Hematopoietic multipotent progenitor cell treated with erythropoietin and hydrocortisone succinate and interleukin-3 and kit ligand, for 17 days (in vitro differentiated cells): ENCODE data around the gene MRPL50.
"Not testable (repeated sequence)": the region's sequence is repeated elsewhere in the genome, so short reads cannot be mapped to it uniquely, and the experiment has no call there.

Source experiments
- DNase-seq: peaks from one replicate; pipeline ENCODE4 v3.0.0-alpha.2; 2015; ENCODE audit warnings: low spot score

Gene MRPL50

GRCh38 chr9:101417977-101418376 is 19.6 kb upstream of the MRPL50 start:
- no peak for DNase-seq

- no peak for DNase-seq
These were observed 19.0 kb upstream of the MRPL50 start for GRCh38 chr9:101417389-101417788.

DNA sequence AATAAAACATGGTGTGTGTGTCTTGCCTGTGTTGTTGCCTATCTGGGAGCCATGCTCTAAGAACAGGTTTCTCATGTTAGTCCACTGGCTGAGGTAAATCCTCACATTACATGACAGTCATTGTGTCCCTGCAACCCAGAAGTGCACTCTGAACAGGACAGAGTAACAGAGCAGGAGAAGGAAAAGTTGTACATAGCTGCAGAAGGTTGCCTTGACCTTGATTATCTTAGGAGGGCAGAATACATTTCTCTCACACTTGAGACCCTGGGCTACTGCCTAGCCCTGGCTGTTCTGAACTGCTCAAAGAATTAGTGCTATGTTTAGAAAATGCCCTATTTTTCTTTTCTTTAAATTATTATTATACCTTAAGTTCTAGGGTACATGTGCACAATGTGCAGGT is 17.2 kb upstream of the MRPL50 start:
- no peak for DNase-seq

- DNase-seq: no peak
These were observed 16.4 kb upstream of the MRPL50 start for GRCh38 chr9:101414839-101415238.

- no peak for DNase-seq
These were observed 10.7 kb upstream of the MRPL50 start for GRCh38 chr9:101409079-101409477.

DNA sequence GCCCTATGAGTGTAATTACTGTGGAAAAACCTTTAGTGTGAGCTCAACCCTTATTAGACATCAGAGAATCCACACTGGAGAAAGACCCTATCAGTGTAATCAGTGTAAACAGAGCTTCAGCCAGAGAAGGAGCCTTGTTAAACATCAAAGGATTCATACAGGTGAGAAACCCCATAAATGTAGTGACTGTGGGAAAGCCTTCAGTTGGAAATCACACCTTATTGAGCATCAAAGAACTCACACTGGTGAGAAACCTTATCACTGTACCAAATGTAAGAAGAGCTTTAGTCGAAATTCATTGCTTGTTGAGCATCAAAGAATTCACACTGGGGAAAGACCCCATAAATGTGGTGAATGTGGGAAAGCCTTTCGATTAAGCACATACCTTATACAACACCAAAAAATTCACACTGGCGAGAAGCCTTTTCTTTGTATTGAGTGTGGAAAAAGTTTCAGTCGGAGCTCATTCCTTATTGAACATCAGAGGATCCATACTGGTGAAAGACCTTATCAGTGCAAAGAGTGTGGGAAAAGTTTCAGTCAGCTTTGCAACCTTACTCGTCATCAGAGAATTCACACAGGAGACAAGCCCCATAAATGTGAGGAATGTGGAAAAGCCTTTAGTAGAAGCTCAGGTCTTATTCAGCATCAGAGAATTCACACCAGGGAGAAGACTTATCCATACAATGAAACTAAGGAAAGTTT is 10.1 kb upstream of the MRPL50 start:
- DNase-seq: no peak

DNA sequence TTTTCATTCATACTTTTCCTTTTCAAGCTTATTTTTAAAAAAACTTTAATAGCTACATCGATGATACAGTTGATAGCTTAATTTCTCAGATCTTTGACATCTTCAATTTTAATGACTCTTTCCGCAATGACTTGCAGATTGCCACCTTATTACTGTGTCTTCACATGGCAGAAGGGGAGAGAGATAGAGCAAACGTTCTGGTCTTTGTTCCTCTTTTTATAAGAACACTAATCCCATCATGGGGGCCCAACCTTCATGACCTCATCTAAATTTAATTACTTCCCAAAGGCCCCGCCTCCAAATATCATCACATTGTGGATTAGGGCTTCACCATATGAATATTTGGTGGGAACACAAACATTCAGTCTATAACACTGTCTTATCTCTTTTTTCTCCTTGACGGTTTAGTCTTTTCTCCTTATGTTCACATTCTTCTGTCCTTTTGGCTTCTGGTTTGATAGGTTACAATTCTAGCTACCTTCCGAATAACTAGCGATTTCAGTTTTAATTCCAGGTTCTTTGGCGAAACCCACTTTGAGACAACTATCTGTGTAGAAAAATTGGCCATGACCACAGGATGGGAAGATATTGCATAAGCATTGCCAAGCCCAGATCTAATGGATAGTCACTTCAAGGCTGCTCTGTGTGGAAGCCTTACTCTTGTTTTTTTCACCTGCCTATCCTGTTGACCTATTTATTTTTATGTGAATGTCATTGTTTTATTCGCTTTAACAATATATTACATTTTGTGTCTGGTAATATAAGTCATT is 5.3 kb upstream of the MRPL50 start:
- DNase-seq: no peak

DNA sequence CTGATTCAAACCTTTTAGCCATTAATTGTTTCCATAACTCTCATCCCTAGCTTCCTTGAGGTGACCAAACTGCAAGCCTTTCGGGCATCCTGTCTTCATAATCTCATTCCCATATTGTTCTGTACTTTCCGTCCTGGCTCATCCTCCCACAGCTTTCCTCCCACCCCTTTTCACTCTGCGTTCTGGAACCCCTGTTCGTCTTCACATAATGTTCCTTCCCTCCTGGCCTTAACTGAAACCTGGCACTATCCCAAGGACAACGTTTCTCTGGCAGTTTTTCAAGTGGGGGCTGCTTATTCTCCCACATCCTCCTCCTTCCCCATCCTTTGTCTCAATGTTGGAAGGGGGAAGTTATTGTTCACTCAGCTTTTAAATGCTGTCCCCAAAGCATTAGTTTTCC is 1.7 kb upstream of the MRPL50 start:
- no peak for DNase-seq

- no peak for DNase-seq
These were observed 1.2 kb upstream of the MRPL50 start for GRCh38 chr9:101399643-101399970.

DNA sequence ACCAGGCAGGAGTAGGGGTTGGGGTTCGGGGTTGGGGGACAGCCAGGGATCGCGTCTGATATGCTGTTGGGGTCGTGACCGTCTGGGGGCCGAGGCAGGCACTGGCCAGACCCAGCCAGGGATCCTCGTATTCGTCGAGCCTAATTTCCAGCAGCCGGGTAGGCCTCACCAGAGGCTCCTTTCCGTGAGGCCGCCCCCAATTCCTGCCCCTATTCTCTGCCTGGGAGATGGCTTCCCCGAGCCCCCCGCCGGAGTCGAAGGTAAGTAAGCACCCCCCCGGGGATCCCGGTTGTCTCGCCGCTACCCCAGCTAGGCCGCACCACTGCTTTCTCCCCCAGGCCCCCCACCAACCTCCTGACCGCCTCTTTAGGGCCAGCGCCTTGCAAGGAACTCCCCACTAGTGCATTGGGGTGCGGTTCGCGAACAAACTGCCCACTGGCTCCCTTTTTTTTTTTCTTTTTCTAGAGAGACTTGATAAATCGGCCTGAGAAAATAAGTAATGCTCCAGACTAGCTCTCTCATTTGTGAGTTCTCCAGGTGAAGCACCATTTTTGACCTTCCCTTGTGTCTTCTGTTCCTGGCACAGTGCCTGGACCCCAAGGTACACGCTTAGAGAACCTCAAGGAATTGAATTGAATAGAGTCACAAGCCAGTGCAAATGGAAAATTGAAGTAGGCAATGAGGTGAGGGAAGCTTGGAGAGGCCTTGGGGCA is 668 bp upstream of the MRPL50 start:
- DNase-seq: peak; percentile 42

GRCh38 chr9:101397746-101398067 is 711 bp downstream of the MRPL50 start:
- no peak for DNase-seq

GRCh38 chr9:101394687-101395086 is 3.7 kb downstream of the MRPL50 start:
- DNase-seq: no peak

DNA sequence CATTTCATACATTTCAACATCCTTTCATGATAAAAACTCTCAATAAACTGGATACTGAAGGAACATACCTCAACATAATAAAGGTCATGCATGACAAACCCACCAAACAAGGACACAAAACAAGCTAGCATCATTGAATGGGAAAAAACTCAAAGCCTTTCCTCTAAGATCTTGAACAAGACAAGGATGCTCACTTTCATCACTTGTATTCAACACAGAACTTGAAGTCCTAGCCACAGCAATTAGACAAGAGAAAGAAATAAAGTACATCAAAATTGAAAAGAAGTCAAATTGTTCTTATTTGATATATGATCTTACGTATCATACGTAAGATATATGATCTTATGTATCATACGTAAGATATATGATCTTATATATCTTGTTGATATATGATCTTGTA is 5.3 kb downstream of the MRPL50 start:
- no peak for DNase-seq

DNA sequence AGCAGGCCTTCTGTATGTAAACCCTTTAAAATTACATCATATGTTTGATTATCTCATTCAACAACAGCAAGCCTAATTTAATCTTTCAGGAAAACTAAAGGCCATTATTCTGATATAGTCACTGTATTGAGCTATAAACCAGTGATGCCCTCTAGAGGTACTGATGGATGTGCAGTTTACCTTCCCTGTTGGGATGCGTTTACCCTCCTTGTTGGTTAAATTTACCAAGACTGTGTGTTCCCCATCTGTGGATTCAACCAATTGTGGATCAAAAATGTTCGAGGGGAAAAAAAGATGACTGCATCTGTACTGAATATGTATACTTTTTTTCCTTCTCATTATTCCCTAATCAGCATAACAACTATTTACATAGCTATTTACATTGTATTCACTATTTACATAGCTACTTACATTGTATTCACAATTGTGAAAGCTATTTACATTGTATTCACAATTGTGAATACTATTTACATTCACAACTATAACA is 9.9 kb downstream of the MRPL50 start:
- DNase-seq: peak; percentile 9

DNA sequence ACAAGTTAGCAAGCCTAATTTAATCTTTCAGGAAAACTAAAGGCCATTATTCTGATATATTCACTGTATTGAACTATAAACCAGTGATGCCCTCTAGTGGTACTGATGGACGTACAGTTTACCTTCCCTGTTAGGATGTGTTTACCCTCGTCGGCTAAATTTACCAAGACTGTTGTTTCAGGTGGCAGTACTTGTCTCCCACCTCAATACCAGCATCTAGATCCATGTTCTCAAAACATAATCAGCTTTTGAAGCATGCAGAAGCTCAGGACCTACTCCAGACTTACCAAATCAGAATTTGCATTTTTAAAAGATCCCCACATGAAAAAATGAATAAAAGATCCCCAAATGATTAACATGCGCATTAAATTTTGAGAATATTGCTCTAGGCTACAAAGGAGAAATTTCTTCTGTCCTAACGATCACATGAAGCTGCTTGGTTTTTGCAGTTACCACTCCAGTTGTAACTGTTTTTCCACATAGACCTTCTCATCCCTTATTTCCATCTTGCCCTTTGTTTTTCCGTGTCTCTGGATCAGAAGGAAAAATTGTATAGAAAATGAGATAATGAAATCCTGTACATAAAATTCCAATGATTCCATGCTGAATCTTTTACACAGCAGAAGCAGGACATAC is 10.4 kb downstream of the MRPL50 start:
- peak; percentile 64 for DNase-seq

DNA sequence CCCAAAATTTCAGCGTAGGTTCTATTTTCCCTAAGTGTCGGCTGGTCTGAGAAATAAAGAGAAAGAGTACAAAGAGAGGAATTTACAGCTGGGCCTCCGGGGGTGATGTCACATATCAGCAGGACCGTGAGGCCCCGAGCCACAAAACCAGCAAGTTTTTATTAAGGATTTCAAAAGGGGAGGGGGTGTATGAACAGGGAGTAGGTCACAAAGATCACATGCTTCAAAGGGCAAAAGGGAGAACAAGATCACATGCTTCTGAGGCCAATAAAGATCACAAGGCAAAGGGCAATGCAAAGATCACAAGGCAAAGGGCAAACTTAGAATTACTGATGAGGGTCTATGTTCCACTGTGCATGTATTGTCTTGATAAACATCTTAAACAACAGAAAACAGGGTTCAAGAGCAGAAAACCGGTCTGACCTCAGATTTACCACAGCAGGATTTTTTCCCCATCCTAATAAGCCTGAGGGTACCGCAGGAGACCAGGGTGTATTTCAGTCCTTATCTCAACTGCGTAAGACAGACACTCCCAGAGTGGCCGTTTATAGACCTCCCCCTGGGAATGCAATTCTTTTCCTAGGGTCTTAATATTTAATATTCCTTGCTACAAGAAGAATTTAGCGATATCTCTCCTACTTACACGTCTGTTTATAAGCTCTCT is 13.4 kb downstream of the MRPL50 start, which contains the start of gene BAAT:
BAAT (minus strand) TSS at position 134 of the 664 bp plus-strand sequence. CDS start 13,602 bp downstream, outside the sequence.
- not testable (repeated sequence) for DNase-seq

- no peak for DNase-seq
These were observed 15.1 kb downstream of the MRPL50 start for GRCh38 chr9:101383361-101383760.

GRCh38 chr9:101381833-101382342 is 16.5 kb downstream of the MRPL50 start:
- DNase-seq: no peak

DNA sequence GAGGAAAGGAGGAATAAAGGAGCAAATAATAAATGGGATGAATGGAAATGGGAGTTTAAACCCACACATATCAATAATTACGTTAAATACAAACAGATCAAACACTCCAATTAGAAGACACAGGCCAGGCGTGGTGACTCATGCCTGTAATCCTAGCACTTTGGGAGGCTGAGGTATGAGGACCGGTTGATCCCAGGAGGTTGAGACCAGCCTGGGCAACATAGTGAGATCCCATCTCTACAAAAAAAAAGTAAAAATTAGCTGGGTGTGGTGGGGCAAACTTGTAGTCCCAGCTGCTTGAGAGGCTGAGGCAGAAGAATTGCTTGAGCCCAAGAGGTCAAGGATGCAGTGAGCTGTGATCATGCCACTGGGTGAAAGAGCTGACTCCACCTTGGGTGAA is 17.3 kb downstream of the MRPL50 start:
- no peak for DNase-seq

DNA sequence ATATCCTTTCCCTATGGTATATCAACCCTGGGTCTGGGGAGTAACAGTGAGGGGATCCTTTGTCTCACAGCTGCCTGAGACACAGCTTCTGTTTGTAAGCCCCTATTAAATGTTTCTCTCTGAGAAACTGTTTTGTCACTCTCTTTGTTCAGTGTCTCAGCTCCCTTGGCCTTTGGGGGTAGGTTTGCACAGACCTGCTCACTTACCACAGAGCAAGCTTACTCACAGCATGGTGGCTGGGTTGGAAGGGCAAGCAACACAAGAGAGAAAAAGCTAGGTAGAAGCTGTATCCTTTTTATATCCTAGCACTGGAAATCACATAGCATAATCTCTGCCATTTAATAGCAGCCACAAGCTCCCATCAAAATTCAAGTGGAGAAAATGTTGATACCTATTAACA is 18.1 kb downstream of the MRPL50 start:
- no peak for DNase-seq

DNA sequence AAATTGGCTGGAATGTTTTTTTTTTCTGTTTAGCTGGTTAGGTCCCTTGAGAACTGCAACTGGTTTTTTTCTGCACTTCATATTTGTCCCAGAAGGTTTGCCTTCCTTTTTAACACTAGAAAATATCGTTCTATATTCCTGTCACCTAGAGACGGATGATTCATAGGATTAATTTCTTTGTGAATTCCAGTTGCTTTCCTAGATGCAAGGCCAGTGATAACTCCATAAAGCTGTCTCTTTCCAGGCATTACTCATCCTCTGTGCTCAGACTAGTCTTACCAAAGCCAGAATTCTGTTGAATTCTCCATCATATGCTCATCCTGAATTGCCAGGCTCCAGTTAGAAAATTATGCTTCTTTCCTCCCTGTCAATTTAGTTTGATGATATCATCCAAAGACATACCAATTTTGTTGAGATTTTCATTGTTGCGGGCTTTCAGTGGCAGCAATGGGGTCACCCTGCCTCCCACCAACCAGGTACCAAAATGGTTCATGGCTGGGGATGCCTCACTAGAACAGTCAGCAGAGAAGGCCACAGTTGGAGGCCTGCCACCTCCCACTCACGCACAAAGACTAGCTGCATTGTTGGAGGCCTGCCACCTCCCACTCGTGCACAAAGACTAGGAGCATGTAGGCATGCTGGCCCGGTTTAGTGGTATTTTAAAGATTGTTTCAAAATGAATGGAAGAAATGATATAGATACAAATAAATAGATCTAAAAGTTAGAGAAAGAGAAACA is 22.1 kb downstream of the MRPL50 start:
- no peak for DNase-seq
